GM12864 (cell line): ENCODE measurements around the gene SAMD13.

Source experiments
- DNase-seq: peaks from one replicate; pipeline ENCODE4 v3.0.0-alpha.2; 2011; ENCODE audit warnings: low read depth
- H3K4me3 ChIP-seq: 2 replicates; pipeline ENCODE4 v1.5.1; 2011; ENCODE audit warnings: mild to moderate bottlenecking, low read depth, low read length, control low read depth
- CTCF ChIP-seq: IDR thresholded peaks from 2 replicates; pipeline ENCODE4 v1.5.1; 2011; ENCODE audit warnings: low read depth, mild to moderate bottlenecking, moderate library complexity, low read length, control low read depth, inconsistent platforms; ENCODE audit errors: missing control alignments

The SAMD13 gene

GRCh38 chr1:84358695-84359094 lies 57.2 kb downstream of the SAMD13 start:
- no peak overlapping the region for H3K4me3 ChIP-seq
- no peak for TF ChIP-seq CTCF
- no peak for DNase-seq

- DNase-seq: no peak
- TF ChIP-seq CTCF: no peak
- no peak overlapping the region for H3K4me3 ChIP-seq
Observed at GRCh38 chr1:84360316-84360715, 58.8 kb downstream of the SAMD13 start.

GRCh38 chr1:84361796-84362195 lies 60.3 kb downstream of the SAMD13 start:
- TF ChIP-seq CTCF: no peak
- no peak for DNase-seq
- no peak overlapping the region for H3K4me3 ChIP-seq

GRCh38 chr1:84363019-84363418 lies 61.5 kb downstream of the SAMD13 start:
- no peak for DNase-seq
- H3K4me3 ChIP-seq: no peak overlapping the region
- TF ChIP-seq CTCF: no peak

- TF ChIP-seq CTCF: no peak
- H3K4me3 ChIP-seq: no peak overlapping the region
- no peak for DNase-seq
Observed at GRCh38 chr1:84363622-84364021, 62.1 kb downstream of the SAMD13 start.

GRCh38 chr1:84365225-84366221 lies 64.0 kb downstream of the SAMD13 start:
- no peak for DNase-seq
- H3K4me3 ChIP-seq: no peak overlapping the region
- no peak for TF ChIP-seq CTCF

- DNase-seq: no peak
- no peak overlapping the region for H3K4me3 ChIP-seq
- no peak for TF ChIP-seq CTCF
Observed at GRCh38 chr1:84366786-84367185, 65.3 kb downstream of the SAMD13 start.
